Mesendoderm (in vitro differentiated cells): ENCODE data around the gene LIFR.

Source experiments
- DNase-seq: peaks from one replicate; pipeline ENCODE4 v3.0.0; 2013
- H2AK5ac ChIP-seq: 2 replicates; pipeline ENCODE4 v1.6.1; 2013; ENCODE audit warnings: low read length, inconsistent platforms
- H2BK120ac ChIP-seq: 2 replicates; pipeline ENCODE4 v1.6.1; 2013; ENCODE audit warnings: low read depth, mild to moderate bottlenecking, low read length, moderate library complexity, mixed read lengths
- H2BK15ac ChIP-seq: replicated peaks from 2 replicates; pipeline ENCODE4 v1.6.1; 2013; ENCODE audit warnings: low read depth, mild to moderate bottlenecking, moderate library complexity
- H2BK5ac ChIP-seq: 2 replicates; pipeline ENCODE4 v1.6.1; 2013; ENCODE audit warnings: low read length, inconsistent platforms
- H3K18ac ChIP-seq: 2 replicates; pipeline ENCODE4 v1.6.1; 2013; ENCODE audit warnings: mild to moderate bottlenecking, low read length, mixed read lengths
- H3K23ac ChIP-seq: one replicate; pipeline ENCODE4 v1.6.1; 2013; ENCODE audit warnings: low read length
- H3K27ac ChIP-seq: 2 replicates; pipeline ENCODE4 v1.5.1; 2013; ENCODE audit warnings: low read depth, mild to moderate bottlenecking, inconsistent platforms, low read length, moderate library complexity
- H3K27me3 ChIP-seq: 2 replicates; pipeline ENCODE4 v1.6.1; 2013; ENCODE audit warnings: low read length, control low read depth, mild to moderate bottlenecking, inconsistent platforms; ENCODE audit not compliant: insufficient read depth, poor library complexity
- H3K36me3 ChIP-seq: 2 replicates; pipeline ENCODE4 v1.6.1; 2013; ENCODE audit warnings: low read length, inconsistent platforms; ENCODE audit not compliant: control insufficient read depth, insufficient read depth
- H3K4ac ChIP-seq: one replicate; pipeline ENCODE4 v1.6.1; 2013; ENCODE audit warnings: low read depth, mild to moderate bottlenecking, low read length, moderate library complexity
- H3K4me1 ChIP-seq: 2 replicates; pipeline ENCODE4 v1.6.1; 2013; ENCODE audit warnings: low read depth, low read length, inconsistent platforms; ENCODE audit not compliant: control insufficient read depth
- H3K4me2 ChIP-seq: 2 replicates; pipeline ENCODE4 v1.6.1; 2013; ENCODE audit warnings: low read length
- H3K4me3 ChIP-seq: 2 replicates; pipeline ENCODE4 v1.5.1; 2013; ENCODE audit warnings: mild to moderate bottlenecking, low read length
- H3K56ac ChIP-seq: one replicate; pipeline ENCODE4 v1.6.1; 2013; ENCODE audit warnings: low read length
- H3K79me1 ChIP-seq: 2 replicates; pipeline ENCODE4 v1.6.1; 2013; ENCODE audit warnings: low read length, inconsistent platforms
- H3K79me2 ChIP-seq: 2 replicates; pipeline ENCODE4 v1.6.1; 2013; ENCODE audit warnings: mild to moderate bottlenecking, low read length; ENCODE audit not compliant: control insufficient read depth, insufficient read depth
- H3K9ac ChIP-seq: 2 replicates; pipeline ENCODE4 v1.6.1; 2013; ENCODE audit warnings: low read length, inconsistent platforms
- H4K5ac ChIP-seq: one replicate; pipeline ENCODE4 v1.6.1; 2013; ENCODE audit warnings: low read length
- H4K8ac ChIP-seq: one replicate; pipeline ENCODE4 v1.6.1; 2013; ENCODE audit warnings: low read depth, mild to moderate bottlenecking, control low read depth, low read length, moderate library complexity
- WGBS: extraction: QIAGEN DNeasy Blood & Tissue Kit; methylation state at CpG from one replicate; pipeline ENCODE4 v1.1.7; 2013; ENCODE audit warnings: low lambda C conversion rate, missing lambda C conversion rate; ENCODE audit not compliant: insufficient coverage; ENCODE audit errors: extremely low coverage; 5-methylcytosine and 5-hydroxymethylcytosine counted together

LIFR gene

DNA sequence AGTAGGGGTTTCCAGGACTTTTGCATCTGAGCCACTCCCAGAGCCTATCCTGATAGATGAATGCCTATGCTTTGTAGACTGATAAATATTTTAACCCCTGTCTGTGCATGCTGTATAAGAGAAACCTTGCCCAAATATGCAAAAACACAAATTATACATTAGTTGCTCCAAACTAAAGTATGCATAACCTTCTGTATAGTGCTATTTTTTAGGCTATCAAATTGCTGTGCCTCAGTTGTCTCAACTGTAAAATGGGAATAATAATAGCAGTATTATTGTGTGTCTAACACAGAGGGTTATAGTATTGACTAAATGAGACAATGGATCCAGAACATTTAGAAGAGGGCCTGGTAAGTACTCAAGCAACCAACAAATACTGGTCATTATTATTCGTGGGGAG, 117.7 kb downstream of the LIFR start:
- Histone ChIP-seq H3K18ac (no peak overlapping the region), H3K79me2 (no peaks in the 10 kb centered on the region), H3K4ac (no peak overlapping the region), H4K5ac (no peak overlapping the region), H2BK5ac (no peak overlapping the region), H2BK120ac (no peak overlapping the region), H3K56ac (no peak overlapping the region), H4K8ac (no peak overlapping the region), H3K27ac (no peak overlapping the region), H2AK5ac (no peak overlapping the region), H3K36me3 (no peaks in the 10 kb centered on the region), H3K4me2 (no peak overlapping the region), H3K23ac (no peak overlapping the region), H3K4me3 (no peak overlapping the region), H3K4me1 (no peaks in the 10 kb centered on the region), H3K27me3 (no peaks in the 10 kb centered on the region), H3K79me1 (no peaks in the 10 kb centered on the region), H2BK15ac (no peak overlapping the region), H3K9ac (no peak overlapping the region)
- WGBS = no CpG with 5 or more reads among the region's 1 CpG
- DNase-seq = no peak

DNA sequence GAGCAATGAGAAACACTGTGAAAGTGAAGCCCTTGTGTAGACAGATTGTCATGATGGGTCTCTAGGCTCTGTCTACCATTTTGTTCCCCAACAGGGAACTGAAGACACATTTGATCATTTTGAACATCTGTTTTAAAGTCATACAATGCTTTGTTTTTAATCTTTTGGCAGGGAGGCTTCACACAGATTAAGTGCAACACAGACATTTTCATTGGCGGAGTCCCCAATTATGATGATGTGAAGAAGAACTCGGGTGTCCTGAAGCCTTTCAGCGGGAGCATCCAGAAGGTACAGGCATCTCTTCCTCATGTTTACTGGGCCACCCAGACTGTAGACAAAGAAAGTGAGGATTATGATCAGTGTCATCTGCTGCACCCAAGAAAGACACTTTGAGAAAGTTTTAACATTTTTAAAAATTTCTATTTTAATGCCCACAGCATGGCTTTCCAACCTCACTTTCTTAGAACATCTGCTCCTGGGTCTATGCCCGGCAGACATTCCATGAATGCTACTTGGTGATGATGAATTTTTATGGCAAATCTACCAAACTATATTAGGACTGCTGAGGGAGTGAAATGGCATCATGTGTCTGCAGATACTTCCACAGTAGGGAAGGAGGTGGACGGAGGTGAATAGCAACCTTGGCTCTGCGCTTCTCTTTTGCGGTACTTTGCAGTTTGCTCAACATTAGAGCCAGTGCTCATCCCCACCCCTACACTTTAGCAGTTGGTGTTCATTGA, 121.3 kb downstream of the LIFR start:
- no CpG with 5 or more reads among the region's 7 CpGs for WGBS
- Histone ChIP-seq H2BK120ac (no peak overlapping the region), H2AK5ac (no peak overlapping the region), H2BK15ac (no peak overlapping the region), H3K4me3 (no peak overlapping the region), H3K27me3 (no peaks in the 10 kb centered on the region), H3K4ac (no peak overlapping the region), H3K27ac (no peak overlapping the region), H3K9ac (no peak overlapping the region), H3K4me1 (peaks cover 2% of the 10 kb centered on the region), H4K8ac (no peak overlapping the region), H3K18ac (no peak overlapping the region), H3K4me2 (no peak overlapping the region), H3K79me1 (no peaks in the 10 kb centered on the region), H3K36me3 (no peaks in the 10 kb centered on the region), H4K5ac (no peak overlapping the region), H3K23ac (no peak overlapping the region), H3K56ac (no peak overlapping the region), H3K79me2 (no peaks in the 10 kb centered on the region), H2BK5ac (no peak overlapping the region)
- no peak for DNase-seq

DNA sequence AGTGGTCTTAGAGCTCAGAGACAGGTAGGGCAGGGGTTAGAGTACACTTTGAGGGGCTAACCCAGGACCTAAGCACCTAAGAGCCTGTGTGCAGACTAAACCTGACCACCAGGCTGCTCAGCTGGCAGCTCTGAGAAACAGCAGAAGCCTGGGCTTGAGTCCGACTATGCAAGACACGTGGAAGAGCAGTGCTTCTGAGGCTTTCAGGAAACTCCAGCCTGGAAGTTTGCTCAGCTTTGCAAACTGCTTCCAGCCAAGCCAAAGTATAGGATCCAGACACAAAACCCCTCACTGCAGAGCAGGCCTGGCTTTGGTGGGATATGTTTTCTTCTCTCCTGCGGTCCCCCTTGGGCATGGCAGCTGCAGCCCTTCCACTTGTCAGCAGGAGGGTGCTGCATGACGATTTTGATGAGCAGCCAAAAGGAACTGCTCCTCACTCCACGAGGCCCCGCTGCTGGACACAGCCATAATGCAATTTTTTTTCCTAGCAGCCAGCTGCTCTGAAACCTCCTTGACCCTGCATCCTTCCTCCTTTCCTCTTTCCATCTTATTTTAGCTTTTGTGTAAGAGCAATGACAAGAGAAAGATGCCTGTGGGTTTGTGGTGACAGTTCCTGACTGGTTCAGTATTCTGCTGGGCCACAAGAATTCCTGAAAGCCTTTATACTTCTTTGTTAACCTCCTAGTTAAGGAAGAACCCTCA, 123.1 kb downstream of the LIFR start:
- Histone ChIP-seq H3K4ac (no peak overlapping the region), H3K27ac (no peak overlapping the region), H4K5ac (no peak overlapping the region), H3K56ac (no peak overlapping the region), H3K79me2 (no peaks in the 10 kb centered on the region), H2BK5ac (no peak overlapping the region), H4K8ac (no peak overlapping the region), H2BK15ac (no peak overlapping the region), H2BK120ac (no peak overlapping the region), H3K23ac (no peak overlapping the region), H3K9ac (no peak overlapping the region), H2AK5ac (no peak overlapping the region), H3K79me1 (no peaks in the 10 kb centered on the region), H3K36me3 (no peaks in the 10 kb centered on the region), H3K4me2 (no peak overlapping the region), H3K18ac (no peak overlapping the region), H3K4me3 (no peak overlapping the region), H3K4me1 (peaks cover 2% of the 10 kb centered on the region), H3K27me3 (no peaks in the 10 kb centered on the region)
- no peak for DNase-seq
- no CpG with 5 or more reads among the region's 6 CpGs for WGBS

DNA sequence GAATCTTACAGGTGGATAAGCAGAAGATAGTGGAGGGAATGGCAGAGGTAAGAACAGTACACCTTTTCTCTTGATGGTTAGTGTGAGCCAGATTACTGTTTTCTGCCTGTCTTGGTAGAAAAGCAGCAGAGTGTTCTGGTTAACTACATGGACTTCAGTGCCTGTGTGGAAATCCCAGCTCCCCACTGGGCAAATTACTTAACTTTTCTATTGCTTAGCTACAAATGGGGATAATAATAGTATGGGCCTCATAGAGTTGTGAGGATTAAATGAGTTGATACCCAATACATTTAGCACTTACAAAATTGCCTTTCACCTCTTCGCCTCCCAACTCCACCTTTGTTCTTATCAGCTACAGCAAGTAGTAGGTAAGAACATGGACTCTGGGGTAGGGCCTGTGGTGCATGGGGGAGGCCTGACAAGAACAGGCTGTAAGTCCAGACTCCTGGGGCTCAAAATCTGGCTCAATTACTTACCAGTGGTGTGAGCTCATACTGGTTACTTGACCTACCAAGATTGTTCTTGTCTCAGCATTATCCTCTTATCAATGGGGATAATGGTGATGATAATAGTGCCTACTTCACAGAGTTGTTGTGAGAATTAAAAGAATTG, 125.1 kb downstream of the LIFR start:
- H2BK15ac ChIP-seq = no peak overlapping the region
- no peaks in the 10 kb centered on the region for H3K36me3 ChIP-seq
- peak; percentile 83 for DNase-seq
- no peak overlapping the region for H4K8ac ChIP-seq
- no peak overlapping the region for H3K4me2 ChIP-seq
- H2AK5ac ChIP-seq = no peak overlapping the region
- no peaks in the 10 kb centered on the region for H3K79me2 ChIP-seq
- H3K9ac ChIP-seq = no peak overlapping the region
- no peaks in the 10 kb centered on the region for H3K79me1 ChIP-seq
- H3K27me3 ChIP-seq = no peaks in the 10 kb centered on the region
- H3K4me3 ChIP-seq = no peak overlapping the region
- no peak overlapping the region for H3K23ac ChIP-seq
- no peak overlapping the region for H2BK120ac ChIP-seq
- H2BK5ac ChIP-seq = no peak overlapping the region
- H4K5ac ChIP-seq = no peak overlapping the region
- WGBS = no CpG with 5 or more reads among the region's 1 CpG
- H3K27ac ChIP-seq = no peak overlapping the region
- H3K56ac ChIP-seq = no peak overlapping the region
- H3K4me1 ChIP-seq = peaks cover 4% of the 10 kb centered on the region
- H3K18ac ChIP-seq = no peak overlapping the region
- H3K4ac ChIP-seq = no peak overlapping the region

DNA sequence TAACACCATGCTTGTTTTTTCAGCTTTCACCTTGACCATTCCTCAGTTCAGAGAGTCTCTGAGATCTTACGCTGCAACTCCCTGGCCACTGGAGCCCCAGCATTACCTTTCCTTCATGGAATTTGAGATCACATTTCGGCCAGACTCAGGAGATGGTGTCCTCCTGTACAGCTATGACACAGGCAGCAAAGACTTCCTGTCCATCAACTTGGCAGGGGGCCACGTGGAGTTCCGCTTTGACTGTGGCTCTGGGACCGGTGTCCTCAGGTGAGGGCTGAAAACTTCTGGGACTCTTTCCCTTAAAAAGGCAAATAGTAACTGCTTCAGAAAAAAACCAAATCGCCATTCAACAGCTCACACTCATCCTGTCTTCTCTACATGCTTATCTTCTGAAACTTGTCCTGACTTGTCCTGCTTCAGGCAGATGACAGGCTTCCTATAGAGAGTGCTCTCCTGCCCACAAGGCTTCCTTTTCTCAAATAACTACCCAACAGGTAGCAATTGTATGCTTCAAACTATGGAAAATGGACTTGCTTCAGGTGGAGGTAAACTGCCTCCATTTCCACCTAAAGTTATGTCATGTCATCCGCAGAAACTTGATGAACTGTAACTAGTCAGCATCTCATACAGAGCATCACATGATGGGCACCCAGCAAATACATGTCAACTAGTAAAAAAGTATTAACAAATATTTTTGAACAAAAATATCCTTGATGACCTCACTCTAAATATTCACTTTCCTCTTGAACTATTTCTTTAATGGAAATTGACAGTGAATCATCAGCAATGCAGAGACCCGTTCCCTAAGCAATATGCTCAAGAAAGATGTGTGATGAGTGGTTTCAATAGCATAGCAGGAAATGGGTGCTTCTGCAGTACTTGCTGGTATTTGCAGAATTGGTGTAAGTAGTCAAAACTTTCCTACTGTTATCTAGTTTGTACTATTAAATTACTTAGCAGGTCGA, 129.2 kb downstream of the LIFR start:
- H3K18ac ChIP-seq = no peak overlapping the region

More for the DNA sequence above, 129.2 kb downstream of the LIFR start:
- Histone ChIP-seq H3K79me2 (no peaks in the 10 kb centered on the region), H3K23ac (peak overlapping the region; percentile 51), H3K4me1 (peaks cover 4% of the 10 kb centered on the region), H3K36me3 (no peaks in the 10 kb centered on the region), H3K4ac (no peak overlapping the region), H4K8ac (no peak overlapping the region), H2BK120ac (no peak overlapping the region), H3K9ac (no peak overlapping the region), H3K27me3 (no peaks in the 10 kb centered on the region), H3K27ac (no peak overlapping the region), H2BK5ac (peak overlapping the region; percentile 20), H2AK5ac (no peak overlapping the region), H2BK15ac (no peak overlapping the region), H3K56ac (peak overlapping the region; percentile 65), H3K79me1 (no peaks in the 10 kb centered on the region), H3K4me3 (no peak overlapping the region), H4K5ac (no peak overlapping the region), H3K4me2 (no peak overlapping the region)
- no peak for DNase-seq
- no CpG with 5 or more reads among the region's 9 CpGs for WGBS
